Coronary artery (tissue), 2 donors: Measurements from ENCODE around the gene SYK.

Source experiments
- DNase-seq: peaks from one replicate; pipeline ENCODE4 v3.0.0-alpha.2; 2017; ENCODE audit warnings: low spot score
- H3K27ac ChIP-seq, 2 donors: fragments of 200-600 bp; sonication (generic); one replicate each; pipeline ENCODE4 v1.5.1; 2016 to 2019
- H3K4me3 ChIP-seq: fragments of 200-600 bp; sonication (generic); 2 replicates; pipeline ENCODE4 v1.5.1; 2016; ENCODE audit warnings: mild to moderate bottlenecking, moderate library complexity
- TF ChIP-seq, protein P1 (sequence below): fragments of 200-600 bp; sonication (generic); IDR thresholded peaks from one replicate; pipeline ENCODE4 v1.5.1; 2019; ENCODE audit warnings: antibody characterized with exemption

Gene SYK

DNA sequence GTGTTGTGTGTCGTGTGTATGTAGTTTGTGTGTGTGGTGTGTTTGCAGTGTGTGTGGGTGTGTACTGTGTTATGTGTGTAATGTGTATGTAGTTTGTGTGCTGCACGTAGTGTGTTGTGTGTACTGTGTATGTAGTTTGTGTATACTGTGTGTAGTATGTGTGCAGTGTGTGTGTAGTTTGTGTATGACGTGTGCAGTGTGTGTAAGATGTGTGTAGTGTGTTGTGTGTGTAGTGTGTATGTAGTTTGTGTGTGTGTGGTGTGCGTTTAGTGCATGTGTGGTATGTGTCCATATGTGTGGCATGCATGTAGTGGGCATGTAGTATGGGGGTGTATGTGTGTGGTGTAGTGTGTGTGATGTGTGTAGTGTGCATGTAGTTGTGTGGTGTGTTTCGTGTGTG lies 39.6 kb downstream of the SYK start:
- no peak overlapping the region for H3K4me3 ChIP-seq
- H3K27ac ChIP-seq = no peak overlapping the region
- DNase-seq = no peak
- TF ChIP-seq, protein P1, sequence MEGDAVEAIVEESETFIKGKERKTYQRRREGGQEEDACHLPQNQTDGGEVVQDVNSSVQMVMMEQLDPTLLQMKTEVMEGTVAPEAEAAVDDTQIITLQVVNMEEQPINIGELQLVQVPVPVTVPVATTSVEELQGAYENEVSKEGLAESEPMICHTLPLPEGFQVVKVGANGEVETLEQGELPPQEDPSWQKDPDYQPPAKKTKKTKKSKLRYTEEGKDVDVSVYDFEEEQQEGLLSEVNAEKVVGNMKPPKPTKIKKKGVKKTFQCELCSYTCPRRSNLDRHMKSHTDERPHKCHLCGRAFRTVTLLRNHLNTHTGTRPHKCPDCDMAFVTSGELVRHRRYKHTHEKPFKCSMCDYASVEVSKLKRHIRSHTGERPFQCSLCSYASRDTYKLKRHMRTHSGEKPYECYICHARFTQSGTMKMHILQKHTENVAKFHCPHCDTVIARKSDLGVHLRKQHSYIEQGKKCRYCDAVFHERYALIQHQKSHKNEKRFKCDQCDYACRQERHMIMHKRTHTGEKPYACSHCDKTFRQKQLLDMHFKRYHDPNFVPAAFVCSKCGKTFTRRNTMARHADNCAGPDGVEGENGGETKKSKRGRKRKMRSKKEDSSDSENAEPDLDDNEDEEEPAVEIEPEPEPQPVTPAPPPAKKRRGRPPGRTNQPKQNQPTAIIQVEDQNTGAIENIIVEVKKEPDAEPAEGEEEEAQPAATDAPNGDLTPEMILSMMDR = no peak

GRCh38 chr9:90841615-90842014 lies 40.0 kb downstream of the SYK start:
- Histone ChIP-seq H3K4me3 (no peak overlapping the region), H3K27ac (no peak overlapping the region)
- TF ChIP-seq, protein P1 = no peak
- no peak for DNase-seq

GRCh38 chr9:90842176-90842777 lies 40.7 kb downstream of the SYK start:
- no peak for DNase-seq
- no peak overlapping the region for H3K4me3 ChIP-seq
- TF ChIP-seq, protein P1 = no peak
- H3K27ac ChIP-seq = no peak overlapping the region

- TF ChIP-seq, protein P1 = no peak
- H3K27ac ChIP-seq = no peak overlapping the region
- no peak for DNase-seq
- no peak overlapping the region for H3K4me3 ChIP-seq
Measured at GRCh38 chr9:90842996-90843395, 41.4 kb downstream of the SYK start.

GRCh38 chr9:90843525-90843924 lies 41.9 kb downstream of the SYK start:
- TF ChIP-seq, protein P1 = no peak
- no peak for DNase-seq
- no peak overlapping the region for H3K27ac ChIP-seq
- no peak overlapping the region for H3K4me3 ChIP-seq

DNA sequence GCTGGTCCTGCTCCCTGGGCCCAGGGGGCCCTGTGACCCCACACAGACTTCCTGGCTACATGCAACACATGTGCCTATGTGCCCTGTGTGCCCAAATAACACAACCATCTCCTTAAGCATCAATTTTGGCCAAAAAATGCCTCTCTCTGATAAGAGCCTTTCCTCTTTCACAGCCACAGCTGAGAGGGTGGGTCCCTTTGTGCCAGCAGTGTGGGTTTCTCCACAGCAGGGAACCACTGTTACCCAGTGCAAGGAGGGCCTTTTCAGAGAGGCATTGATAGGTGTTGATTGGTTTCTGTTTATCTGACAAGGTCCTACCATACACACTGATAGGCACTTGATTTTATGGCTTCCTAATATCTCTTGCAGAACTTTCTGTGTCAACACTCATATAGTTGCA lies 42.7 kb downstream of the SYK start:
- TF ChIP-seq, protein P1 = no peak
- no peak for DNase-seq
- no peak overlapping the region for H3K4me3 ChIP-seq
- no peak overlapping the region for H3K27ac ChIP-seq

DNA sequence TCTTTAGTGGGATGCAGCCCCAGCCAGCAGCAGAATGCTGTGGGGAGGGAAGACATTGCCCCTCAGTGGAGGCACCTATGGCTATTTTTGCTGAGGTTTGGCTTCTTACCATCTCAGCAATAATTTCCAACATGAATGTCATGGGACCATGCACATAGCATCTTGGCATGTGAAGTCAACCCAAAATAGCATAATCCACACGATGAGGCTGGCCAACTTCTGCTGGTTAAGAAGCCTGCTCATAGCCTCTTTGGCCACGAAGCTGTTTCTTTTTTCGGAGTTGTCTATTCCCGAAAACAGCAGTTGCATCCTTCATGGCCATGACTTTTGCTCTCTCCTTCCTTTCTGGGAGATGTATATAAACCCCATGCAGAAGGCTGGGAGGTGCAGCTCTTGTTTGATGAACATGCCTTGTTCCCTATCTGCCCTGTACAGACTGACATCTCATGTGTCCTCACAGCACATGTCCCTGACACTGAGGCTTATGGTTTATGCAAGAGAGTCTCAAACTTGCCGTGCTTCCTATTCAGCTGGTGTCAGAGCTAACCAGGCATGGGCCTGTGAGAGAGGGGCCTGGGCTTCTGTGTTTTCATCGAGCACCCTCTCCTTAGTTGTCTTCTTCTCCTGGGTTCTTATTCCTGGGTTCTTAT lies 45.3 kb downstream of the SYK start:
- TF ChIP-seq, protein P1 = no peak
- H3K27ac ChIP-seq = no peak overlapping the region
- no peak overlapping the region for H3K4me3 ChIP-seq
- DNase-seq = no peak
